Liver (tissue), 9 donors: ENCODE data around the gene FST. TPM values are rescaled to one million over a fixed set of nuclear protein-coding genes. Genes with fewer than 3 reads are reported as not detected.

ENCODE experiments used
- DNase-seq: peaks from one replicate; pipeline ENCODE4 v3.0.0-alpha.2; 2017; ENCODE audit warnings: low spot score
- H3K27ac ChIP-seq, 2 donors: one replicate each; pipeline ENCODE4 v1.7.0; 2013; ENCODE audit warnings: inconsistent platforms in 2 of 2, low read length in 2 of 2, control low read depth in 1 of 2, low read depth in 1 of 2, mild to moderate bottlenecking in 1 of 2
- H3K27me3 ChIP-seq, 4 donors: one replicate each; pipeline versions ENCODE4 v1.6.1 to v1.7.0; 2013; ENCODE audit warnings: low read length in 3 of 4, inconsistent platforms in 1 of 4, mild to moderate bottlenecking in 1 of 4, moderate library complexity in 1 of 4; ENCODE audit not compliant: control insufficient read depth in 4 of 4, insufficient read depth in 4 of 4
- H3K36me3 ChIP-seq, 4 donors: one replicate each; pipeline versions ENCODE4 v1.6.1 to v1.7.0; 2013; ENCODE audit warnings: low read length in 3 of 4, mild to moderate bottlenecking in 3 of 4, low read depth in 1 of 4, moderate library complexity in 1 of 4; ENCODE audit not compliant: control insufficient read depth in 4 of 4, insufficient read depth in 3 of 4
- H3K4me1 ChIP-seq, 4 donors: one replicate each; pipeline versions ENCODE4 v1.6.1 to v1.7.0; 2013; ENCODE audit warnings: low read length in 3 of 4, mild to moderate bottlenecking in 3 of 4, moderate library complexity in 1 of 4; ENCODE audit not compliant: control insufficient read depth in 4 of 4, insufficient read depth in 4 of 4
- H3K4me3 ChIP-seq, 3 donors: one replicate each; pipeline versions ENCODE4 v1.6.1 to v1.7.0; 2013; ENCODE audit warnings: low read length in 3 of 3, control low read depth in 1 of 3, low read depth in 1 of 3, mild to moderate bottlenecking in 1 of 3
- H3K9ac ChIP-seq, 2 donors: one replicate each; pipeline ENCODE4 v1.7.0; 2013; ENCODE audit warnings: low read length in 2 of 2, mild to moderate bottlenecking in 2 of 2, moderate library complexity in 2 of 2, control low read depth in 1 of 2, low read depth in 1 of 2
- H3K9me3 ChIP-seq, 4 donors: one replicate each; pipeline versions ENCODE4 v1.6.1 to v1.7.0; 2013; ENCODE audit warnings: low read length in 3 of 4; ENCODE audit not compliant: control insufficient read depth in 4 of 4
- EGR1 ChIP-seq, 2 donors: IDR thresholded peaks; 2 replicates each; pipeline ENCODE4 v1.6.1; 2016 to 2018; ENCODE audit warnings: antibody characterized with exemption in 2 of 2, low read depth in 2 of 2
- FOXA1 ChIP-seq: IDR thresholded peaks from 2 replicates; pipeline ENCODE4 v1.6.1; 2016; ENCODE audit warnings: antibody characterized with exemption
- FOXA2 ChIP-seq: IDR thresholded peaks from 2 replicates; pipeline ENCODE4 v1.6.1; 2016; ENCODE audit warnings: antibody characterized with exemption
- HNF4A ChIP-seq, 2 donors: conservative IDR thresholded peaks; 2 replicates each; pipeline ENCODE4 v1.6.1; 2016; ENCODE audit warnings: antibody characterized with exemption in 2 of 2, mild to moderate bottlenecking in 2 of 2
- HNF4G ChIP-seq: IDR thresholded peaks from 2 replicates; pipeline ENCODE4 v1.6.1; 2016; ENCODE audit warnings: antibody characterized with exemption
- JUND ChIP-seq, 2 donors: IDR thresholded peaks; 2 replicates each; pipeline ENCODE4 v1.6.1; 2016; ENCODE audit warnings: antibody characterized with exemption in 2 of 2
- NR2F2 ChIP-seq: IDR thresholded peaks from 2 replicates; pipeline ENCODE4 v1.6.1; 2016; ENCODE audit warnings: antibody characterized with exemption
- RAD21 ChIP-seq, 2 donors: IDR thresholded peaks; 2 replicates each; pipeline ENCODE4 v1.6.1; 2016; ENCODE audit warnings: antibody characterized with exemption in 2 of 2, mild to moderate bottlenecking in 2 of 2
- SP1 ChIP-seq: IDR thresholded peaks from 2 replicates; pipeline ENCODE4 v1.6.1; 2018; ENCODE audit warnings: antibody characterized with exemption, mild to moderate bottlenecking
- YY1 ChIP-seq: IDR thresholded peaks from 2 replicates; pipeline ENCODE4 v1.6.1; 2016; ENCODE audit warnings: antibody characterized with exemption, mild to moderate bottlenecking
- WGBS: extraction: QIAGEN DNeasy Blood & Tissue Kit; methylation state at CpG from one replicate; pipeline ENCODE4 v1.1.7; 2013; 5-methylcytosine and 5-hydroxymethylcytosine counted together
- polyA plus RNA-seq, 2 donors: library from polyadenylated mRNA; stranded (reverse) in 1 of 2; unstranded in 1 of 2; fragments of 200-250 nt in 1 of 2; fragments of >200 nt in 1 of 2; fragmentation: Nextera tagmentation in 1 of 2; extraction: Ambion mirVana in 1 of 2; gene quantifications; one replicate each; pipeline versions ENCODE4 v1.2.1 to v1.2.3, GENCODE V29; 2013 to 2015
- total RNA-seq, 2 donors: library from RNA; depleted of rRNA; stranded (reverse); fragments of >200 nt; gene quantifications; one replicate each; pipeline ENCODE4 v1.2.3, GENCODE V29; 2014
- TF ChIP-seq, protein P1 (sequence below): IDR thresholded peaks from 2 replicates; pipeline ENCODE4 v1.6.1; 2016; ENCODE audit warnings: antibody characterized with exemption
- TF ChIP-seq, protein P2 (sequence below): IDR thresholded peaks from 2 replicates; pipeline ENCODE4 v1.6.1; 2016; ENCODE audit warnings: antibody characterized with exemption
- TF ChIP-seq, protein P3 (sequence below): IDR thresholded peaks from 2 replicates; pipeline ENCODE4 v1.6.1; 2016; ENCODE audit warnings: antibody characterized with exemption
- TF ChIP-seq, protein P4 (sequence below): fragments of 150-350 bp; IDR thresholded peaks from 2 replicates; pipeline ENCODE4 v1.5.1; 2017; ENCODE audit warnings: improper control_type of control experiment, low read depth, low read length; ENCODE audit not compliant: missing input control
- TF ChIP-seq, protein P5 (sequence below): IDR thresholded peaks from 2 replicates; pipeline ENCODE4 v1.6.1; 2016; ENCODE audit warnings: antibody characterized with exemption, mild to moderate bottlenecking
- donor health status: healthy.
- donor health status: healthy.
- donor health status: healthy.
- donor health status: healthy.
- donor health status: healthy.

The FST gene
- total and polyA plus RNA-seq, 4 donors = 5.6 to 29.2 (median 16.8) TPM

DNA sequence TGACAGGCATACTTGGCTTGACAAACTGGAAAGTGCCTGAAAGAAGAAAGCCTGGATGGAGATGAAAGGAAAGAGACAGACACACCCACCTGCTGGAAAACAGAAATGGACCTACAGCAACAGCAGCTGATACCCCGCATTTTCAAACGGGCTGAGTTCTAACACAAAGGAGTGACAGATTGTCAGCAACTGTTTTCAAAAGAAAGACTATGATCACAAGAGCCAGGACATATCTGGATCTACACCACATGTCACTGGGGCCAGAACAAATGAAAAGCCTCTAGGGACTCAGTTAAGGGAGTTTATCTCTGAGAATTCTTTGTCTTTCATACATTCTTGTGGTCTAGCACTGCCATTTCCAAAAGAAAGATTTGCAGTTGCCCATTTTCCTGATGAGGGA, 24.1 kb upstream of the FST start:
- TF ChIP-seq YY1 = no peak
- no peak for TF ChIP-seq SP1
- no peak for TF ChIP-seq RAD21 (IDR thresholded peaks at IDR 0.05)
- TF ChIP-seq, protein P1, sequence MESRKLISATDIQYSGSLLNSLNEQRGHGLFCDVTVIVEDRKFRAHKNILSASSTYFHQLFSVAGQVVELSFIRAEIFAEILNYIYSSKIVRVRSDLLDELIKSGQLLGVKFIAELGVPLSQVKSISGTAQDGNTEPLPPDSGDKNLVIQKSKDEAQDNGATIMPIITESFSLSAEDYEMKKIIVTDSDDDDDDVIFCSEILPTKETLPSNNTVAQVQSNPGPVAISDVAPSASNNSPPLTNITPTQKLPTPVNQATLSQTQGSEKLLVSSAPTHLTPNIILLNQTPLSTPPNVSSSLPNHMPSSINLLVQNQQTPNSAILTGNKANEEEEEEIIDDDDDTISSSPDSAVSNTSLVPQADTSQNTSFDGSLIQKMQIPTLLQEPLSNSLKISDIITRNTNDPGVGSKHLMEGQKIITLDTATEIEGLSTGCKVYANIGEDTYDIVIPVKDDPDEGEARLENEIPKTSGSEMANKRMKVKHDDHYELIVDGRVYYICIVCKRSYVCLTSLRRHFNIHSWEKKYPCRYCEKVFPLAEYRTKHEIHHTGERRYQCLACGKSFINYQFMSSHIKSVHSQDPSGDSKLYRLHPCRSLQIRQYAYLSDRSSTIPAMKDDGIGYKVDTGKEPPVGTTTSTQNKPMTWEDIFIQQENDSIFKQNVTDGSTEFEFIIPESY = no peak
- no peak for TF ChIP-seq FOXA2
- TF ChIP-seq NR2F2 = no peak
- TF ChIP-seq, protein P2, sequence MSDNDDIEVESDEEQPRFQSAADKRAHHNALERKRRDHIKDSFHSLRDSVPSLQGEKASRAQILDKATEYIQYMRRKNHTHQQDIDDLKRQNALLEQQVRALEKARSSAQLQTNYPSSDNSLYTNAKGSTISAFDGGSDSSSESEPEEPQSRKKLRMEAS = no peak
- TF ChIP-seq EGR1 (IDR thresholded peaks at IDR 0.05; ENCODE audit: low read depth in 2 of 2) = no peak
- TF ChIP-seq, protein P3, sequence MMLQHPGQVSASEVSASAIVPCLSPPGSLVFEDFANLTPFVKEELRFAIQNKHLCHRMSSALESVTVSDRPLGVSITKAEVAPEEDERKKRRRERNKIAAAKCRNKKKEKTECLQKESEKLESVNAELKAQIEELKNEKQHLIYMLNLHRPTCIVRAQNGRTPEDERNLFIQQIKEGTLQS = no peak
- no peak for TF ChIP-seq JUND (IDR thresholded peaks at IDR 0.05)
- no peak for TF ChIP-seq FOXA1
- no peak for TF ChIP-seq HNF4G
- no peak for DNase-seq
- no peaks in the 10 kb centered on the region for H3K9me3 ChIP-seq
- H3K27ac ChIP-seq = no peak overlapping the region
- H3K36me3 ChIP-seq = no peaks in the 10 kb centered on the region
- no peaks in the 10 kb centered on the region for H3K4me1 ChIP-seq
- WGBS = 86% methylated on average over 2 of the region's 2 CpGs
- no peak overlapping the region for H3K9ac ChIP-seq
- H3K27me3 ChIP-seq = no peaks in the 10 kb centered on the region
- H3K4me3 ChIP-seq = no peak overlapping the region

DNA sequence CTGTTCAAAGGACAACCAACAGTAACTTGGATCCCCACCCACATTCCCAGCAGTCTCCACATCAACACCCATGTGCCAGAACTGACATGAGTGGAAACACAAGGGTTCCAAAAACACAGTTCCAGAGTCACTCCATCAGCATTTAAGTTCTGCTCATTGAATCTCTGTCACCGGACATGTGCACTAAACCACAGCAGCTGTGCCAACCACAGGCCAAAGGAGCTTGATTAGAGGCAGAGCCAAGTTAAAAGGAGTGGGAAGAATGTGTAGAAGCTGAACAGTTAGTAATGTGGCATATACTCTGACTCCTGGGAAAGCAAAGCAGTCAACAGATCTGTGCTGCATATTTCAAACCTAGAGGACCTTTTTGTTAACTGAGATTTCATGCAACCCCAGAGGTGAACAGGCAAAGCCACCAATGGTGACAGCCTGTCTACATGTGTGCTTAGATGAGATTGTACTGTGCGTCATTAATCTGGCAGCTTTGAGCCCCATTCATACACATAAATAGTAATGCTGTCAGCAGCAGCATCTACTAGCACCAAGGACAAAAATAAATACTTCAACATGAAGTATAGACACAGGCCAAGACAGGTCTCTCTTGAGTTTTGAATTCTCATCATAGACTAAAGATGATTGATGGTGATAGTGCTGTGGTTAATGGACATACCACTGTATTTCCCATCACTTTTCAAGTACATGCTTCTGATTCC, 16.4 kb upstream of the FST start:
- TF ChIP-seq, protein P1 = no peak
- TF ChIP-seq, protein P3 = no peak
- no peak for DNase-seq
- Histone ChIP-seq H3K27me3 (no peaks in the 10 kb centered on the region), H3K4me3 (no peak overlapping the region), H3K9me3 (no peaks in the 10 kb centered on the region), H3K9ac (no peak overlapping the region), H3K27ac (no peak overlapping the region), H3K4me1 (no peaks in the 10 kb centered on the region), H3K36me3 (no peaks in the 10 kb centered on the region)
- 88% methylated on average over 2 of the region's 2 CpGs for WGBS

DNA sequence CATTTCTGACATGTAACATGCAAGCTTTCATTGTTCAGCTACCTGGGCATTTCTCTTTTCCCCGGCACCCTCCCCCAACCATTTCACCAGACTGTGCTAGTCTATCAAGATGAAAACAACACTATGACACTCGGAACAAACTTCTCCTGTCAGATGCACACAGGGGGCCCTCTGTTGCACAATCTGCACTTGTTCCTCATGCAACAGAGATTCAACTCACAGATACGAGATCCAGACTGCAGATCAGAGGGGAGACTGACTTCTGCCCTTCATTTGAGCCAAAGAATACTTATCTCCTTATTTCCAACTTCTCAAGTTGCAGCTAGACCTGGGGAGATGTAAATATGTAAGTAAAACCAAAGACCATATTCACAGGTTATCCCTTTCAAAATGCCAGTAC, 15.7 kb upstream of the FST start:
- no peak overlapping the region for H3K9ac ChIP-seq
- 69% methylated on average over 3 of the region's 3 CpGs for WGBS
- H3K27me3 ChIP-seq = no peaks in the 10 kb centered on the region
- no peak overlapping the region for H3K27ac ChIP-seq
- no peak overlapping the region for H3K4me3 ChIP-seq
- H3K9me3 ChIP-seq = no peaks in the 10 kb centered on the region
- no peaks in the 10 kb centered on the region for H3K36me3 ChIP-seq
- DNase-seq = peak; percentile 45
- H3K4me1 ChIP-seq = no peaks in the 10 kb centered on the region
- TF ChIP-seq, protein P1 = no peak
- TF ChIP-seq NR2F2 (no peak), HNF4A (conservative IDR thresholded peaks at IDR 0.05) (no peak)
- TF ChIP-seq, protein P4, sequence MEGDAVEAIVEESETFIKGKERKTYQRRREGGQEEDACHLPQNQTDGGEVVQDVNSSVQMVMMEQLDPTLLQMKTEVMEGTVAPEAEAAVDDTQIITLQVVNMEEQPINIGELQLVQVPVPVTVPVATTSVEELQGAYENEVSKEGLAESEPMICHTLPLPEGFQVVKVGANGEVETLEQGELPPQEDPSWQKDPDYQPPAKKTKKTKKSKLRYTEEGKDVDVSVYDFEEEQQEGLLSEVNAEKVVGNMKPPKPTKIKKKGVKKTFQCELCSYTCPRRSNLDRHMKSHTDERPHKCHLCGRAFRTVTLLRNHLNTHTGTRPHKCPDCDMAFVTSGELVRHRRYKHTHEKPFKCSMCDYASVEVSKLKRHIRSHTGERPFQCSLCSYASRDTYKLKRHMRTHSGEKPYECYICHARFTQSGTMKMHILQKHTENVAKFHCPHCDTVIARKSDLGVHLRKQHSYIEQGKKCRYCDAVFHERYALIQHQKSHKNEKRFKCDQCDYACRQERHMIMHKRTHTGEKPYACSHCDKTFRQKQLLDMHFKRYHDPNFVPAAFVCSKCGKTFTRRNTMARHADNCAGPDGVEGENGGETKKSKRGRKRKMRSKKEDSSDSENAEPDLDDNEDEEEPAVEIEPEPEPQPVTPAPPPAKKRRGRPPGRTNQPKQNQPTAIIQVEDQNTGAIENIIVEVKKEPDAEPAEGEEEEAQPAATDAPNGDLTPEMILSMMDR = no peak
- TF ChIP-seq, protein P5, sequence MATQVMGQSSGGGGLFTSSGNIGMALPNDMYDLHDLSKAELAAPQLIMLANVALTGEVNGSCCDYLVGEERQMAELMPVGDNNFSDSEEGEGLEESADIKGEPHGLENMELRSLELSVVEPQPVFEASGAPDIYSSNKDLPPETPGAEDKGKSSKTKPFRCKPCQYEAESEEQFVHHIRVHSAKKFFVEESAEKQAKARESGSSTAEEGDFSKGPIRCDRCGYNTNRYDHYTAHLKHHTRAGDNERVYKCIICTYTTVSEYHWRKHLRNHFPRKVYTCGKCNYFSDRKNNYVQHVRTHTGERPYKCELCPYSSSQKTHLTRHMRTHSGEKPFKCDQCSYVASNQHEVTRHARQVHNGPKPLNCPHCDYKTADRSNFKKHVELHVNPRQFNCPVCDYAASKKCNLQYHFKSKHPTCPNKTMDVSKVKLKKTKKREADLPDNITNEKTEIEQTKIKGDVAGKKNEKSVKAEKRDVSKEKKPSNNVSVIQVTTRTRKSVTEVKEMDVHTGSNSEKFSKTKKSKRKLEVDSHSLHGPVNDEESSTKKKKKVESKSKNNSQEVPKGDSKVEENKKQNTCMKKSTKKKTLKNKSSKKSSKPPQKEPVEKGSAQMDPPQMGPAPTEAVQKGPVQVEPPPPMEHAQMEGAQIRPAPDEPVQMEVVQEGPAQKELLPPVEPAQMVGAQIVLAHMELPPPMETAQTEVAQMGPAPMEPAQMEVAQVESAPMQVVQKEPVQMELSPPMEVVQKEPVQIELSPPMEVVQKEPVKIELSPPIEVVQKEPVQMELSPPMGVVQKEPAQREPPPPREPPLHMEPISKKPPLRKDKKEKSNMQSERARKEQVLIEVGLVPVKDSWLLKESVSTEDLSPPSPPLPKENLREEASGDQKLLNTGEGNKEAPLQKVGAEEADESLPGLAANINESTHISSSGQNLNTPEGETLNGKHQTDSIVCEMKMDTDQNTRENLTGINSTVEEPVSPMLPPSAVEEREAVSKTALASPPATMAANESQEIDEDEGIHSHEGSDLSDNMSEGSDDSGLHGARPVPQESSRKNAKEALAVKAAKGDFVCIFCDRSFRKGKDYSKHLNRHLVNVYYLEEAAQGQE = no peak
